PC-3 (cell line): Measurements from ENCODE around the gene NEIL1. TPM values are rescaled to one million over a fixed set of nuclear protein-coding genes. Genes with fewer than 3 reads are reported as not detected.
"Not testable (repeated sequence)": the region's sequence is repeated elsewhere in the genome, so short reads cannot be mapped to it uniquely, and the experiment has no call there.

Source experiments
- ATAC-seq: fragments of 200-7000 bp; cut with Tn5 transposase; 2 replicates; pipeline ENCODE4 v1.9.1; 2020; ENCODE audit warnings: mild to moderate bottlenecking, moderate library complexity
- BruUV-seq: library from RNA; stranded (reverse); fragments of 400-500 nt; replicated peaks from 2 replicates; lab custom pipeline; 2021; lab: Mats Ljungman, UMichigan
- CTCF ChIA-PET: fragments of 300-600 bp; sonication (Branson Sonifier 250); formaldehyde crosslinking; loops from one replicate; lab custom pipeline; 2022; ENCODE audit warnings: antibody characterized with exemption; lab: Charles Lee
- POLR2A ChIA-PET: fragments of 300-600 bp; sonication (Branson Sonifier 250); formaldehyde crosslinking; loops from one replicate; lab custom pipeline; 2022; ENCODE audit warnings: antibody characterized with exemption; ENCODE audit not compliant: unreplicated experiment; lab: Charles Lee
- DNase-seq: peaks from one replicate; pipeline ENCODE4 v3.0.0-alpha.2; 2015
- H2AFZ ChIP-seq: fragments of 300-600 bp; sonication (generic); 2 replicates; pipeline ENCODE4 v1.6.0; 2016; ENCODE audit warnings: antibody characterized with exemption, low read length
- H3F3A ChIP-seq: fragments of 300-600 bp; sonication (generic); one replicate; pipeline ENCODE4 v1.6.0; 2017; ENCODE audit warnings: antibody characterized with exemption, low read length, control low read depth, mild to moderate bottlenecking; ENCODE audit not compliant: unreplicated experiment
- H3K27ac ChIP-seq: fragments of 300-600 bp; sonication (generic); 2 replicates; pipeline ENCODE4 v1.5.1; 2016; ENCODE audit warnings: mild to moderate bottlenecking, low read length
- H3K27me3 ChIP-seq: fragments of 300-600 bp; sonication (generic); 2 replicates; pipeline ENCODE4 v1.6.1; 2016; ENCODE audit warnings: low read length, mixed read lengths
- H3K36me3 ChIP-seq: fragments of 300-600 bp; sonication (generic); 2 replicates; pipeline ENCODE4 v1.6.1; 2016; ENCODE audit warnings: low read depth, mixed run types, low read length, mixed read lengths
- H3K4me1 ChIP-seq: fragments of 300-600 bp; sonication (generic); 2 replicates; pipeline ENCODE4 v1.5.1; 2016; ENCODE audit warnings: low read length; ENCODE audit not compliant: insufficient read depth
- H3K4me2 ChIP-seq: fragments of 300-600 bp; sonication (generic); 2 replicates; pipeline ENCODE4 v1.6.0; 2016; ENCODE audit warnings: low read length
- H3K4me3 ChIP-seq: fragments of 300-600 bp; sonication (generic); 2 replicates; pipeline ENCODE4 v1.5.1; 2016; ENCODE audit warnings: mild to moderate bottlenecking, low read length, mixed read lengths
- H3K79me2 ChIP-seq: fragments of 300-600 bp; sonication (generic); 2 replicates; pipeline ENCODE4 v1.6.1; 2017; ENCODE audit warnings: low read length, mixed read lengths
- H3K9ac ChIP-seq: fragments of 300-600 bp; sonication (generic); 2 replicates; pipeline ENCODE4 v1.6.0; 2016; ENCODE audit warnings: mild to moderate bottlenecking, low read length
- H3K9me2 ChIP-seq: fragments of 300-600 bp; sonication (generic); replicated peaks from 2 replicates; pipeline ENCODE4 v1.6.1; 2016; ENCODE audit warnings: mixed run types, low read length, mixed read lengths
- H3K9me3 ChIP-seq: fragments of 300-600 bp; sonication (generic); 2 replicates; pipeline ENCODE4 v1.6.1; 2016; ENCODE audit warnings: low read length, mixed read lengths
- H4K20me1 ChIP-seq: fragments of 300-600 bp; sonication (generic); 2 replicates; pipeline ENCODE4 v1.6.1; 2016; ENCODE audit warnings: low read length, mixed read lengths
- CTCF ChIP-seq: fragments of 300-600 bp; sonication (generic); conservative IDR thresholded peaks from 2 replicates; pipeline ENCODE4 v1.5.1; 2017; ENCODE audit warnings: antibody characterized with exemption, low read depth, mild to moderate bottlenecking, low read length
- EZH2 ChIP-seq: fragments of 300-600 bp; sonication (generic); IDR thresholded peaks from one replicate; pipeline ENCODE4 v1.6.1; 2017; ENCODE audit warnings: antibody characterized with exemption, mild to moderate bottlenecking, low read length; ENCODE audit not compliant: unreplicated experiment
- EZH2phosphoT487 ChIP-seq: fragments of 300-600 bp; sonication (generic); IDR thresholded peaks from 2 replicates; pipeline ENCODE4 v1.6.1; 2018; ENCODE audit warnings: mild to moderate bottlenecking, antibody characterized with exemption, low read length, borderline replicate concordance
- intact Hi-C: fragments of 100-400 bp; cut with micrococcal nuclease; formaldehyde crosslinking; loops from 2 replicates; pipeline ENCODE4 v1.9.0; 2023
- total RNA-seq: library from RNA; depleted of rRNA; stranded (reverse); fragments of >200 nt; gene quantifications from 2 replicates; pipeline ENCODE4 v1.2.3, GENCODE V29; 2014

Gene NEIL1
- total RNA-seq, 1 experiment from 2014 or later, result 4.1 TPM

DNA sequence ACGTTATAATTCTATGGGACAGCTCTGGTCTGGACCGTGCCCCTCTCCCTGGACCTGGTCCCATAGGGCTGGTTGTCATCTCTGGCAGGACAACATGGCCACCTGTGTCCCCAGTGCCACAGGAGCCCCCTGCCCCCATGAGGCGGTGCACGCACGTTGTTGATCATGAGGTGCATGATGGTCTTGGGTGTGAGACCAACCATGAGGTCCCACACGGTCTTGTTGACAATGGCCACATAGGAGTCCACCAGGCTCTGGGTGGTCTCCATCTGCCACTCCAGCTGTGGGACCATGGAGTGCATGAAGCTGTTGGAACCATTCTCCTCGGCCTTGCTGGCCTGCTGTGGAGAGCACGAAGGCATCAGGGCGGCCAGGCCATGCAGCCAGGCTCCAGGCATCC lies 44.5 kb upstream of the NEIL1 start:
- intact Hi-C loops, result no loop called here
- Histone ChIP-seq H3K27ac (no peak overlapping the region), H3K36me3 (no peaks in the 10 kb centered on the region)

DNA sequence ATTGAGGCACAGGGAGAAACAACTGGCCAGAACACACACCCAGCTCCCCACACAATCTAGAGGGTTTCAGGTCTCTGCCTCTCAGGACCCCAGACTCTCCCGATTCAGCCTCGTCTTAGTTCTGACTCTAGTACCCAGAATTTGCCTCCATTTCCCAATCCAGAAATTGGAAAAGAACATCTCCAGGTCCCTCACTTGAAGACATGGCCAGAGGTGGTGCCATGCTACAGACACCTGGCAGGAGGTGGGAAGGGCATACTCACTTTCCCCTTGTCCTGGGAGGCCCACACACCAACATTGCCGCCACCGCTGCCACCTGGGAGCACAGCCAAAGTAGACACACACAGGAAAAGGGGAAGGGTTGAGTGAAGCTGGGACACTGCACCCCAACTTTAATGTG lies 44.1 kb upstream of the NEIL1 start:
- H3K79me2 ChIP-seq, H3F3A ChIP-seq, intact Hi-C loops, H3K36me3 ChIP-seq, H3K27me3 ChIP-seq, H4K20me1 ChIP-seq, H3K4me1 ChIP-seq, H3K9me3 ChIP-seq, H3K9ac ChIP-seq, CTCF ChIA-PET, H3K9me2 ChIP-seq, ATAC-seq, BruUV-seq, H3K4me3 ChIP-seq, H3K27ac ChIP-seq, POLR2A ChIA-PET, DNase-seq, H2AFZ ChIP-seq, H3K4me2 ChIP-seq: not testable (repeated sequence)

More for the DNA sequence above, 44.5 kb upstream of the NEIL1 start:
- Histone ChIP-seq H3K9me3 (no peaks in the 10 kb centered on the region), H3K9ac (no peak overlapping the region), H3F3A (no peaks in the 10 kb centered on the region), H3K4me1 (no peaks in the 10 kb centered on the region), H3K79me2 (no peaks in the 10 kb centered on the region), H3K4me3 (no peak overlapping the region), H2AFZ (no peak overlapping the region), H3K27me3 (peaks cover 7% of the 10 kb centered on the region; the same call in 1 of the 2 replicates), H3K9me2 (no peaks in the 10 kb centered on the region), H3K4me2 (no peak overlapping the region), H4K20me1 (no peaks in the 10 kb centered on the region)
- BruUV-seq, result no TSS peak
- TF ChIP-seq CTCF, result no peak
- no peak for TF ChIP-seq EZH2phosphoT487
- POLR2A ChIA-PET, result no interaction called here
- CTCF ChIA-PET, result interaction anchor here (0.7 kb wide), 1 partner anchor 34 kb away, joined by 3 read pairs; no protein-coding TSS in a partner anchor
- DNase-seq (no peak), ATAC-seq (no peak)

- no peaks in the 10 kb centered on the region for H3K36me3 ChIP-seq
- H2AFZ ChIP-seq, result no peak overlapping the region
- POLR2A ChIA-PET, result no interaction called here
- no peaks in the 10 kb centered on the region for H3K9me2 ChIP-seq
- no peaks in the 10 kb centered on the region for H3K9me3 ChIP-seq
- H4K20me1 ChIP-seq, result no peaks in the 10 kb centered on the region
- H3K27ac ChIP-seq, result no peak overlapping the region
- no peaks in the 10 kb centered on the region for H3K79me2 ChIP-seq
- TF ChIP-seq EZH2phosphoT487, result no peak
- no peak for TF ChIP-seq EZH2
- TF ChIP-seq CTCF, result no peak
- CTCF ChIA-PET, result no interaction called here
- H3K4me1 ChIP-seq, result no peaks in the 10 kb centered on the region
- H3F3A ChIP-seq, result no peaks in the 10 kb centered on the region
- H3K4me2 ChIP-seq, result no peak overlapping the region
- BruUV-seq, result no TSS peak
- DNase-seq (no peak), ATAC-seq (no peak)
- H3K9ac ChIP-seq, result no peak overlapping the region
- intact Hi-C loops, result no loop called here
- no peak overlapping the region for H3K4me3 ChIP-seq
- H3K27me3 ChIP-seq, result peaks cover 7% of the 10 kb centered on the region; the same call in 1 of the 2 replicates
Observed at GRCh38 chr15:75306188-75306587, 40.7 kb upstream of the NEIL1 start.
